HG02798 (cell line): ENCODE data around the gene MYO1A.

Source experiments
- ATAC-seq: cut with Tn5 transposase; IDR thresholded peaks from one replicate; pipeline ENCODE4 v1.9.1; 2021; ENCODE audit warnings: mild to moderate bottlenecking; ENCODE audit not compliant: unreplicated experiment, poor library complexity

The MYO1A gene

DNA sequence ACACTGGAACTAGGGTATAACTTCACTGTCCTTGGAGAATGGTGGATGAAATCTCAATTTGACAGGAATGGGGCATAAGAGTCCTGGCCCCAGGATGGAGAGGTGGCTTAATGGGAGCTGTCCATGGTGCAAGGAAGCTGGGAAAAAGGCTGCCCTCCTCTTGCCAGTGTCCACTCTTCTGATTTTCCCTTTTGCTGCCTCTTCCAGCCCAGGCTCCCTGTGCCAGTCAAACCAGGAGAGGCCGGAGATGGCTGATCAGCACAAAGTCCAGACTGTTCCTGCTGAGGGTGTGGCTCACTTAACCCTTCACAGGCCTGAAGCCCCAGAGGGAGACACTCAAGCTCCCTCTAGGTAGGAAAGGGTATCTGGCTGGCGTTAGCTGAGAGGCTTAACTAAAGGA lies at the start of gene MYO1A:
Gene MYO1A (minus strand): TSS at position 240 of the 400 bp plus-strand sequence. CDS start 1,806 bp downstream, outside the sequence.
- ATAC-seq, result no peak

DNA sequence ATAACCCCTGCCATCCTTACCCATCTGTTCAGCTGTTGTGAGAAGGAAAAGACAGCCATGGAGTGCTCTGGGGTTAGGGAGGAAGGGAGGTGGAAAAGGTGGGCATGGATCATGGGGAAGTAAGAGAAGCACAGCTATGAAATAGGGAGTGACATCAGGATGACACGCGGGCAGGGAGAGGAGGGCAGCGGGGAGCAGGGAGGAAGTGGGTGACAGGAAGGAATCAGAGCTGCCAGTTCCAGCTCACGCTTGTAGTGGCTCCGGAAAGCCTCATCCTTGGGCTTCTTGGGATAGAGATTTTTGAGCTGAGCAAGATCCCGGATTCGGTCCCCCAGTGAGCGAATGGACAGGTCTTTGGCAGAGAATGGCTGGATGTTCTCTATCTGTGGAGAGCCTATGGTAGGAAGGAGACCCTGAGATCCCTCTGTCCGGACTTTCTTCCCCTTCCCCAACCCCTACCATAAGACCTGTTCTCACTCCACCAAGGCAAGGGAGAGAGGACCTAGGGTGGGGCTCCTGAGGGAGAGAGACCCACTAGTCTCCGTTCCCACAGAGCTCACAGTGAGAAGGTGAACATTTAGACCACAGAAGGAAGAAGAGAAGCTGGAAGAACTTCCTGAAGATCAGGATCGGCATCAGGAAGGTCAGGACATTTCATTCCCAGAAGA lies 49.3 kb upstream of the MYO1A start:
- no peak for ATAC-seq

DNA sequence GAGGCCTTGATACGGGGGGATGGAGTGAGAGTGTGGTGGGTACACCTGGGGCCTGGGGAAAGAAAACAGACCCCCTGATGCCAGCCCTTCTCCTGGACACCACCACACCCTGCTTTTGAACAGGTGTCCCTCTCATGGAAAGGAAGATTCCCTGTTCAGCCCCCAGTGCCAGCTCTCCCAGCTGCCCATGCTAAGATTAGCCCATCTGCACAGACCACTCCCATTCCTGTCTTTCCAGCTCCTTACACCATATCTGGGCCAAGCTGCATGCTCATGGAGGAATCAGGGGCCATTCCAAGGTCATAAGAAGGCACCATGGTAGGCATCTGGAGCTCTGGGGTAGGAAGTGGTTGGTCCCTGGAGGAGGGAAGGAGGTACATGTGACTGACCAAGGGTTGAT lies 48.6 kb upstream of the MYO1A start:
- ATAC-seq, result no peak

DNA sequence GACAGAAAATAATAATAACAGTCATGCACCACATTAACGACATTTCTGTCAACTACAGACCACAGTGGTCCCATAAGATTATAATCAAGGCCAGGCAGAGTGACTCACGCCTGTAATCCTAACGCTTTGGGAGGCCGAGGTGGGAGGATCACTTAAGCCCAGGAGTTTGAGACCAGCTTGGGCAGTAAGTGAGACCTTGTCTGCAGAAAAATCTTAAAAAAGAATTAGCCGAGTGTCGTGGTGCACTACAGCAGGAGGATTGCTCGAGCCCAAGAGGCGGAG lies 47.6 kb upstream of the MYO1A start:
- no peak for ATAC-seq

DNA sequence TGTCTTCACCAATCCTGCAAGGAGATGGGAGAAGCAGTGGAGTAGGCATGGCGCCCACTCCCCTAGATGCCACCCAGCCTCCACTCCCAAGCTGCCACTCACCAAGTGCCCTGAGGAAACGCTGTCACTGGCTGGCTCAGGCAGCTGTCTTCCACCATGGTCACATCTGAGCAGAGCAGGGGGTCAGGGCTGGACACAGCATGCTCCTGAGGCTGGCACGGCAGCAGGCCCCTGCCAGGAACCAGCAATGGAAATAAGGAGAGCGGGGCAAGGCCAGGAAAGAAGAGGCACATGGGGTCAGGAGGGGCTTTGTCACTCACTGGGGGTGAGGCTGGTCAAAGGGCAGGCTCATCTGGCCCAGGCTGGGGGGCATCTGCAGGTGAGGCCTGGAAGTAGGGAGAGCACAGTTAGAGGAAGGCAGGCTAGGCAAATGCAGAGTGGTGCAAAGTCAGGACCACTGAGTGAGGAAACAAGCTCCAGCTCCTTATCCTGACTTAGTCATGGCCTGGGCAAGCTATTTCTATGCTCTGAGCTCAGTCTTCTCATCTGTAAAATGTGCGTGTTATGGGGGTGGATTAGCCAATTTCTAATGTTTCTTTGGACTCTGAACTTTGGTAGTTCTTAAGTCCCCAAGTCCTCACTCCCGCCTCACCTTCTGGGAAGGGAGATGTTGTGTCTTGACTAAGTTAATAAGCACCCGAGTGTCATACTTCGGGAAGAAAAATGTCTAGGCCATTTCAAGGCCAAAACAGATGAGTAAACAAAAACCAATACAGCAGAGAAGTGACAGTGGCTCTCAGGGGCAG lies 47.0 kb upstream of the MYO1A start:
- no peak for ATAC-seq

DNA sequence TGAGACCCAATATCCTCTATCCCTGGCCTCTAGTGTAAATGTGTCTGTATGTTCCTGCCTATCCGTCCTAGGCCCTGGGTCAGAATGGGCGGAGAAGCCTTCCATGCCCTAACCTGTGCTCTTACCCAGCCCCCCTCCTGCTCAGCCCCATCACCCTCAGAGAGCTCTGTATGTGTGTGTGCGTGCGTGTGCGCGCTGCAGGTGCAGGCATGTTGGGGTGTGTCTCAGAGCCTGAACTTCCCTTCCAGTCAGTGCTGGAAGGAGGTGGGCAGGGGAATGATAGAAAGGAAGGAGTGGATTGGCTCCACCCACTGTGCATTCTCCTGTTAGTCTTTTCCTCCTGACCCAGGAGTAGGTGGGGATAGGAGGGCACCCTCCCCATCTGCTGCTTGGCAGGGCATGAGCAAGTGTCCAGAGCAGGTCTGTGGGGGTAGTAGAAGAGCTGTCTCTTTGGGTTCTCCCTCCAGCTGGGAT lies 46.2 kb upstream of the MYO1A start:
- no peak for ATAC-seq

DNA sequence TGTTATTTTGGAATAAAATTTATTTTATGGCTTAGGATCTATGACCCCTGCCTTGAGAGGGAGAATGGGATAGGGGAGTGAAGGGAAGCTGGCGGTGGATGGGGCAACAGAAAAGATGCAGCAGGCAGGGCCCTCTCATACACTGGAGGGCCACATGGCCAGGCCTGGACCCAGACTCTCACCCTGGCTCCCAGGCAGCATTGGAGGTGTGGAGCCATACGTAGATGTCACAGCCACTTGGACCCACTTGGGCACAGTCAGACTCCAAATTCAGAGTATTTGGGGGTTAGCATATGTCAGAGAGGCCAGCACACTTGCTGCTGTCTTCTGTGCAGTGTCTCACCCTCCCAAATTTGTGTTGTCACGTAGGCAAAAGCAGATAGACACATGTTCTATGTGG lies 45.5 kb upstream of the MYO1A start:
- no peak for ATAC-seq

DNA sequence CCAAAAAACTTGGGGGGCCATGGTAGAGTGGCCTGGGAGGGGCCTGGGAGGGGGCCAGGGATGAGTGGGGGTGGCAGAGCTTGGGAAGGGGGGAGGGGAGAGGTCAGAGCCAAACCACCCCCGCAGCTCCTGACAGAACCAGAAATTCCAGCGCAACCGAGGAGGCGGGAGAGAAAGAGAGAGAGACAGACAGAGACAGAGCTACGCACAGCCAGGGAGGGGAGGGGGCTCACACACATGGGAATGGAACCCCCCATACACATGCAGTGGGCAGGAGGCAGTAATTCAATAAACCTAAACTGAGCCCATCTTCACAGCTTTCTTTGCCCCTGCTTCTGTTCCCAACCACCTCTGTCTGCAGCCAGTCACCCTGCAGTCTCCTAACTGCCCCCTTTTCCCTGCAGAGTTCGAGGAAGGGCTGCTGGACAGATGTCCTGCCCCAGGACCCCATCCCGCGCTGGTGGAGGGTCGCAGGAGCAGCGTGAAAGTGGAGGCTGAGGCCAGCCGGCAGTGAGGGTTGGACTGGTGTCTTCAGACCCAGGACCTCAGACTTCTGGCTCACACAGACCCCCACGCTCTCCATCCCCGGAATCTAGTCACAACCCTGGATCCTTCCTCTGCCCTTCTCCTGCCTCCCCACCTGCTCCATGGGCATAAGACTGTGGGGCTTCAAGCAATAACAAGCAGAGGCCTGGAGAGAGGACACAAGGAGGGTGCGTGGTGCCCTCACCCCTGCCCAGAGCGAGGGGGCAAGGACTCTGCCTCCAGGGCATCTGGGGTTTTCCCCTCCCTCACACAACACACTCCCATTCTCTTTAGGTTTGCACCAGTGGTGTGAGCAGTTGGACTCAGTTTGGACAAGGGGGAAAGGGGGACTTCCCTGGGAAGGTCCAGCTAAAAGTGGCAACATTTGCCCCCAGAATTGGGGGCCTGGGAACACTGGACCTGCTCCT lies 44.6 kb upstream of the MYO1A start:
- no peak for ATAC-seq

DNA sequence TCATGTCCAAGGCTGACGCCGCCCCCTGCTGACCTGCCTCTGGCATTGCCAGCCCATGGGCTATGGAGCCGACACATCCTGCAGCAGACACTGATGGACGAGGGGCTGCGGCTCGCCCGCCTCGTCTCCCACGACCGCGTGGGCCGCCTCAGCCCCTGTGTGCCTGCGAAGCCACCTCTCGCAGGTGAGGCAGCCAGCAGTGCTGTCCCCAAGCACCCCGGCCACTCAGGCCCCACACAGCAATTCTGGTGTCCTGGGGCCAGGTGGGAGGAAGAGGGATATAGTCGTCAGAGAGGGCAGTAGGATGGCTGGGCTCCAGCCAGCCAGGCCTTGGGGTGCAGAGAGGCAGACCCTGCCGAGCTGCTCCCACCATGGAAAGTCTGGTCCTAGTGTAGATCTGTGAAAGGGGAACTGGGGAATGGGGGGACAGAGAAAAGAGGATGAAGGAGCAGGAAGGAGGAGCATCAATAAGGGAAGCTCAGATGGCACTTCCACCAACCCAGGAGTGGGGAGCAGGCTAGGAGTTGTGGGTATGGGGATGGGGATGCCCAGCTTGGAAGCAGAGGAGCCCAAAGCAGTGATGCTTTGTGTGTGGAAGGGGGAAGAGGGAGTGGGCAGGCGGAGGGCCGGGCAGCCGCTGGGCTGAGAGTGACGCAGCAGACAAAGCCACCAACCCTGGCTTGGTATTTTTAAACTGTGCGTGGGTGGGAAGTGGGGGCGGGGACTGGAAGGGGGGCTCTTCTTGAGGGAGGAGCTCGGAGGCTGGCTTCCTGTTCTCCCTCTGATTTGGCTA lies 43.7 kb upstream of the MYO1A start:
- ATAC-seq, result peak; percentile 40

DNA sequence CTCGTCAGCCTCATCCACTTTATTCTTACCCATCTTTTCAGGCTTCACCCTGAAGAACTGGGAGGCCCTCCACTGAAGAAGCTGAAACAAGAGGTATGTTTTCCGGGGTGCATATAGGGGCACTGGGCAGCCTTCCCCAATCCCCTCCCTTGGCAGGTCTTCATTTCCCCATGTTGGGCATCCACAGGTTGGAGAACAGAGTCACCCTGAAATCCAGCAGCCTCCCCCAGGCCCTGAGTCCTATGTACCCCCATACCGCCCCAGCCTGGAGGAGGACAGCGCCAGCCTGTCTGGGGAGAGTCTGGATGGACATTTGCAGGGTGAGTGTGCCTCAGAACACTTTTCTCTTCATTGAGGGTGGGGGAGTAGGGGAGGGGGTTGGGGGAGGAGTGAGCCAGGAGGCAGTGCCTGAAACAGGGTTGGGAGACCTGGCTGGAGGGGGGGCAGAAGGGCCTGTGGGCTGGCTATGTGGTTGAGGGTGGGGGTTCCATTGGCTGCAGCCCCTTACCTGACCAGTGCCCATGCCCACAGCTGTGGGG lies 43.0 kb upstream of the MYO1A start:
- ATAC-seq, result no peak

DNA sequence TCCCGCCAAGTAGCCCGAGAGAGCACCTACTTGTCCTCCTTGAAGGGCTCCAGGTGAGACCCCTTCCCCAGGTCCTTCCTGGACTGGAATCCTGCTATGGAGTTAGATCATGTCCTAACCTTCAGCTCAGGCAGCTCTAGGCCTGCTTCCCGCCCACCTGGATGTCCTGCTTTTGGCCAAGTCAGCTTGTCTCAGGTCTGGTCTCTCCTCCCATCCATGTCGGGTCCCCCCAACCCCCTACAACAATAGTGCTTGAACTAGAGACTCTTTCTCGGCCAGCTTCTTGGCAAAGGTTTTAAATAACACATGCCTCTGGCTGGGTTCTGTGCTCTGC lies 42.6 kb upstream of the MYO1A start:
- no peak for ATAC-seq

DNA sequence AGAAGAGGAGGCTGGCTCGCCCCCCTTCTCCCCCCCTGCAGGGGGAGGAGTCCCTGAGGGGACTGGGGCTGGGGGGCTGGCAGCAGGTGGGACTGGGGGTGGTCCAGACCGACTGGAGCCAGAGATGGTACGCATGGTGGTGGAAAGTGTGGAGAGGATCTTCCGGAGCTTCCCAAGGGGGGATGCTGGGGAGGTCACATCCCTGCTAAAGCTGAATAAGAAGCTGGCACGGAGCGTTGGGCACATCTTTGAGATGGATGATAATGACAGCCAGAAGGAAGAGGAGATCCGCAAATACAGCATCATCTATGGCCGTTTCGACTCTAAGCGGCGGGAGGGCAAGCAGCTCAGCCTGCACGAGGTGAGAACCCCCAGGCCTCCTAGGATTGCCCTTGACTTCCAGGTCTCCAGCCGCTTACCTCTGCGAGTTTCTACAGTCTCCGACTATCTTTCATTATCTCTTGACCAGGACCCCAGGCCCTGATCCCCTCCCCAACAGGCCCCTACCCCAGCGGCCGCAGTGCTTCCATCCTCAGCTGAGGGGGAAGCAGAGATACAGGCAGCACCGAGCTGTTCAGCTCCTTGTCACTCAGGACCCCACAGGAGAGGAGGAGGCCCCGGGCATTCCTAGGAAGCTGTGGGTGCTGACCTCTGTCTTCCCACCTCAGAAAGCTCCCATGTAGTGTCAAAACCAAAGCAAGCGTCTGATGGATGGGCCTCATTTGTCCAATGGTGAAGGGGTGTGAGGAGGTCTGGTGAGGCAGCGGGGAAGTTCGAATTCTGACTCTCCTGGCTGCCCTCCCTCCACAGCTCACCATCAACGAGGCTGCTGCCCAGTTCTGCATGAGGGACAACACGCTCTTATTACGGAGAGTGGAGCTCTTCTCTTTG lies 42.0 kb upstream of the MYO1A start:
- ATAC-seq, result no peak

DNA sequence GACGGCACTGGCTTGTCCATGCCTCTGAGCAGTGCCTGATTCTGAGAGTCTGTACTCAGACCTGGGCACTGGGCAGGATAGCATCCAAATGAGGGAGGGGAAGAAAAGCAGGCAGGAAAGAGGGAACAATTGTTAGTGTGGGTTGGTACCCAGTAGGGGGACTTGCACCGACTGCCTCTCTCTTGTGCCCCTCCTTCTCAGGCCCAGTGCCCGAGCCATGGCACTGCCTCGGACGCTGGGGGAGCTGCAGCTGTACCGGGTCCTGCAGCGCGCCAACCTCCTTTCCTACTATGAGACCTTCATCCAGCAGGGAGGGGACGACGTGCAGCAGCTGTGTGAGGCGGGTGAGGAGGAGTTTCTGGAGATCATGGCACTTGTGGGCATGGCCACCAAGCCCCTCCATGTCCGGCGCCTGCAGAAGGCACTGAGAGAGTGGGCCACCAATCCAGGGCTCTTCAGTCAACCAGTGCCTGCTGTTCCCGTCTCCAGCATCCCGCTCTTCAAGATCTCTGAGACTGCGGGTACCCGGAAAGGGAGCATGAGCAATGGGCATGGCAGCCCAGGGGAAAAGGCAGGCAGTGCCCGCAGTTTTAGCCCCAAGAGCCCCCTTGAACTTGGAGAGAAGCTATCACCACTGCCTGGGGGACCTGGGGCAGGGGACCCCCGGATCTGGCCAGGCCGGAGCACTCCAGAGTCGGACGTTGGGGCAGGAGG lies 41.2 kb upstream of the MYO1A start:
- no peak for ATAC-seq

DNA sequence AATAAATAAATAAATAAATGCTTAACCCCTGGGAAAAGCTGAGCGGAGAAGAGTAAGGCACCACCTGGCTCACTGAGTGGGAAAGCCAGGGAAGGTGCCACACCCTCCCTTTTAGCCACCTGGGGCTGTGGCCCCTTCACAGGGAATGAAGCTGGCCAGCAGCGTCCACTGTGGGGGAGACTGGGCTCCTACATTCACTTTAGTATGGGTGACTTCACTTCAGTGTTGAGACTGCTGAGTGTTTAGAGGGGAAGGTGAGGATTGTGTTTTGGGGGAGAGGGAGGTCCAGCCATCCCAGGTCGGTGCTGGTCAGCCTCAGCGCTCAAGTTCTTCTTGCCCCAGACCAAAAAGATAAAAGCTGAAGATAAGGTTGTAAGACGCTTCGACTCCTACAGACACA lies 40.6 kb upstream of the MYO1A start:
- no peak for ATAC-seq

DNA sequence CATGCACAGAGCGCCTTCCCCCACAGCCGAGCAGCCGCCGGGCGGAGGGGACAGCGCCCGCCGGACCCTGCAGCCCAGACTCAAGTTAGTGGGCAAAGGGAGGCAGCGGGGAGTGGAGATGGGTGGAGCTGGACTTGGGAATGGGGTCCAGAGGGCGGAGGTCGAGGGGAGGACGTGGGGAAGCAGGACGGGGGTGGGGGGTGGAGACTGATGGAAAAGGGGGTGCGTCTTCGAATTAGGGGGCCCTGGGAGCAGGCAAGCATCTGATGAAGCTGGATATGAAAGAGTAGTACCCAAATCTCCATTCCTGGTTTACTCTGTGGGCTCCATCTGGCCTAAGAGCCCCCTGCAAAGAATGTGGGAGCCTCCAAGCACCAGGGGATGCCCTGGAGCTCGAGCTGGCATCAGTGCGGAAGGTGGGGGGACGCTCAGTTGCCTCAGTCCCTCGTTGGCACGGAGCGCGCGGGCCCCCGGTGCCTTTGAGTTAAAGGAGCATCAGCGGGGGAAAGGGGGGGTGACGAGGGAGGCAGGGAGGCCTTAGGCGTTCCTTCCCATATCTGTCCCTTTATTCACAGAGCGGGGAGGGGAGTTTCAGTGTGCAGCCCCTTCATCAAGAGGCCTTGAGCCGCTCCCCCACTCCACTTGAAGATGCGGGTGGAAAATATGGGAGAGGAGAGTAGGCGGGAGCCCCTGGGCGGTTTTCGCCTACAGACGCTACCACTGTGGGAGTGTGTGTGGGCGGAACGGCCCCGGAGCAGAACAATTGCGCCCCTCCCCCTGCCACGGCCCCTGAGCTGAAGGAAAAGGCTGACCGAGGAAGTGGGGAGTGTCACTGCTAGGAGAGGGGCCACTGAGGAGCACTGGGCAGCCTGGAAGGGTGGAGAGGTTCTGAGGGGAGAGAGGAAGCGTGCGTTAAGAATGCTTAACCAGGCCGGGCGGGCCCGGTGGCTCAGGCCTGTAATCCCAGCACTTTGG lies 39.6 kb upstream of the MYO1A start:
- ATAC-seq, result no peak

DNA sequence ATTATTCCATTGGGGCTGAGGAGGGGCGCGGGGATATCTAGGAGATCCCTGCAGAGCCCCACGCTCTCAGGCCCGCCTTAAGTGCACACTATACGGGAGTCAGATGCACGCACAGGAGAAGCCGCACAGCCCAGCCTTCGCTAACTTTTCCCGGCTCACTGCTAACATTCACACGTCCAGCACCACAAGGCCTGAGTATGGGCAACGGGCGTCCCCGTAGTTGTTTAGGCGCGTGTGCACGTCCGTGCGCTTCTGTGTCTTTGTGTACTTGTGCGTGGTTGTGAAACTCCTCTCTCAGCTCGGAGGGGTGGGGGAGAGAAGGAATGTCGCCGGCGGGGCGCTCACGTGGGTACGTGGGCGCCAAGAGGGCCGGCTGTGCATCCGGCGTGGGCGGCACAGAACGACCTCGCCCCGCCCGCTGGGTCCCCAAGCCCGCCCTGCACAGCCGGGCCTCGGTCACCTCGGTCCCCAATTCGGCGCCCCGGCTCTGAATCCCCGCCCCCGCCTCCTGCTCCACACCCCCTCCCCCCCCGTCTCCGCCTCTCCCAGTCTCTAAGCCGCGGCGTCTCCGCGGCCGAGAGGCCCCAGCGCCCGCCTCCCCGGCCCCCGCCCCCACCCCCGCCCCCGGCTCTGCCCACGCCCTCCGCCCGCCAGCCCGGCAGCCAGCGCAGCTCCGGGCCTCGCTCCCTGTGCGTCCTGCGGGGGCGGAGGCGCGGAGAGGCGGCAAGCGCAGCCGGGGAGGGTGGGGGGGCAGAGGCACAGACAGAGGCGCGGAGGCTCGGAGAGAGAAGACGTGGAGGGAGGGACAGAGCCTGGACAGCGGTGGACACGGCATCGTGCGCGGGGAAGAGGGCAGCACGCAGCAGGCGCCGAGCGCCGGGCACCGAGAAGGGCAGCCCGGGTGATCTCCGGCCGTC lies 38.7 kb upstream of the MYO1A start, which contains the start of gene NAB2:
Gene NAB2 (plus strand): TSS at position 761 of the 917 bp plus-strand sequence. CDS start 158 bp downstream, outside the sequence.
- peak; percentile 67 for ATAC-seq
